ENCODE measurements around the gene DRAM2. TPM values are rescaled to one million over a fixed set of nuclear protein-coding genes. Genes with fewer than 3 reads are reported as not detected.
"Not testable (repeated sequence)": the region's sequence is repeated elsewhere in the genome, so short reads cannot be mapped to it uniquely, and the experiment has no call there.

The DRAM2 gene
- total RNA-seq, 1 experiment from 2014 or later = 25.4 TPM

GRCh38 chr1:111101854-111102642 lies 37.8 kb downstream of the DRAM2 start:
- no peak overlapping the region for H3K27ac Mint-ChIP-seq (ENCODE audit: unreplicated experiment)
- CTCF ChIA-PET = no interaction called here
- no peaks in the 10 kb centered on the region for H3K4me1 Mint-ChIP-seq (ENCODE audit: low read depth, unreplicated experiment)
- H3K9me3 Mint-ChIP-seq (ENCODE audit: low read depth, unreplicated experiment) = peaks cover 12% of the 10 kb centered on the region
- no peak overlapping the region for H3K4me3 Mint-ChIP-seq (ENCODE audit: low read depth, unreplicated experiment)
- intact Hi-C loops (cut with micrococcal nuclease; ENCODE audit: unreplicated experiment) = no loop called here
- no TSS peak for BruUV-seq (replicated peaks)
- TF ChIP-seq, protein P1, sequence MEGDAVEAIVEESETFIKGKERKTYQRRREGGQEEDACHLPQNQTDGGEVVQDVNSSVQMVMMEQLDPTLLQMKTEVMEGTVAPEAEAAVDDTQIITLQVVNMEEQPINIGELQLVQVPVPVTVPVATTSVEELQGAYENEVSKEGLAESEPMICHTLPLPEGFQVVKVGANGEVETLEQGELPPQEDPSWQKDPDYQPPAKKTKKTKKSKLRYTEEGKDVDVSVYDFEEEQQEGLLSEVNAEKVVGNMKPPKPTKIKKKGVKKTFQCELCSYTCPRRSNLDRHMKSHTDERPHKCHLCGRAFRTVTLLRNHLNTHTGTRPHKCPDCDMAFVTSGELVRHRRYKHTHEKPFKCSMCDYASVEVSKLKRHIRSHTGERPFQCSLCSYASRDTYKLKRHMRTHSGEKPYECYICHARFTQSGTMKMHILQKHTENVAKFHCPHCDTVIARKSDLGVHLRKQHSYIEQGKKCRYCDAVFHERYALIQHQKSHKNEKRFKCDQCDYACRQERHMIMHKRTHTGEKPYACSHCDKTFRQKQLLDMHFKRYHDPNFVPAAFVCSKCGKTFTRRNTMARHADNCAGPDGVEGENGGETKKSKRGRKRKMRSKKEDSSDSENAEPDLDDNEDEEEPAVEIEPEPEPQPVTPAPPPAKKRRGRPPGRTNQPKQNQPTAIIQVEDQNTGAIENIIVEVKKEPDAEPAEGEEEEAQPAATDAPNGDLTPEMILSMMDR (IDR thresholded peaks at IDR 0.05; ENCODE audit: unreplicated experiment) = no peak
- no peaks in the 10 kb centered on the region for H3K36me3 Mint-ChIP-seq (ENCODE audit: insufficient read depth, unreplicated experiment)
- DNase-seq = no peak
- H3K27me3 Mint-ChIP-seq (ENCODE audit: unreplicated experiment) = no peaks in the 10 kb centered on the region

DNA sequence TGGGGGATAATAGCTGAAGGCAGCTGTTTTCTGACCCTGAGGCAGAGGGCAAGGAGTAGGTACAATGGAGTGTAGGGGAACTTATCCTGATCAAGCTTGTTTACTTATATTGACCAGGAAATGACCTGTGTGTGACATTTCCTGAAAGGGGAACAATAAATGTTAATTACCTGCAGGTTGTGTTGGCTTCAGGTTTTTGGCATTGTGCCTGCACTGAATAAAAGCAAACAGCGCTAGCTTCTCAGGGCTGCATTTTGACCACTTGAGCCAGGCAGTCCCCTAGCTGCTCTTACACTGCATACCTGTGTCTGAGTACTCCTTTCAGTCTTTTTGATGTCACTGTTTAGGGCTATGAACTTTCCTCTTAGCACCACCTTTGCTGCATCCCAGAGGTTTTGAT lies 40.6 kb downstream of the DRAM2 start:
- Mint-ChIP-seq H3K4me1 (ENCODE audit: low read depth, unreplicated experiment) (no peaks in the 10 kb centered on the region), H3K4me3 (ENCODE audit: low read depth, unreplicated experiment) (no peak overlapping the region), H3K27me3 (ENCODE audit: unreplicated experiment) (no peaks in the 10 kb centered on the region), H3K9me3 (ENCODE audit: low read depth, unreplicated experiment) (peaks cover 9% of the 10 kb centered on the region), H3K27ac (ENCODE audit: unreplicated experiment) (no peak overlapping the region), H3K36me3 (ENCODE audit: insufficient read depth, unreplicated experiment) (no peaks in the 10 kb centered on the region)
- intact Hi-C loops (cut with micrococcal nuclease; ENCODE audit: unreplicated experiment) = no loop called here
- no peak for DNase-seq
- no TSS peak for BruUV-seq (replicated peaks)
- CTCF ChIA-PET = no interaction called here
- TF ChIP-seq, protein P1 (IDR thresholded peaks at IDR 0.05; ENCODE audit: unreplicated experiment) = no peak

DNA sequence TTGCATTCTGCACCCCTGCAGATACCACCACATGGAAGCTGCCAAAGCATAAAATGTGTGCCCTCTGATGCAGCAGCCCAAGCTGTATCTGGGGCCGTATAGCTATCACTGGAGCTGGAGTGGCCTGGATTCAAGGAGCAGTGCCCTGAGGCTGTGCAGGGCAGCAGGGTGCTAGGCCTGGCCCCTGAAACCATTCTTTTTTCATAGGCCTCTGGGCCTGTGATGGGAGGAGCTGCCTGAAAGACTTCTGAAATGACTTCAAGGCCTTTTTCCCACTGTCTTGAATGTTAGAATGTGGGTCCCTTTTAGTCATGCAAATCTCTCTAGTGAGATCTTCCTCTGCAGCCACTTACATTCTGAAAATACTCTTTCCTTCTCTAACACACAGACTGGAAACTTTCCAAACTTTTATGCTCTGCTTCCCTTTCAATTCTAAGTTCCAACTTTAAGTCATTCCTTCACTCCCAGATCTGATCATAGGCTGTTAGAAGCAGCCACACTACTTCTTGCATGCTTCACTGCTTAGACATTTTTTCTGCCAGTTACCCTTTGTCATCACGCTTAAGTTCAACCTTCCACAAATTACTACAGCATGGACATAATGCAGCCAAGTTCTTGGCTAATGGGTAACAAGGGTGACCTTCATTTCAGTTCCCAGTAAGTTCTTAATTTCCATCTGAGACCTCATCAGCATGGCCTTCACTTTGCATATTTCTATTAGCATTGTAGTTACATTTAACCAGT lies 42.4 kb downstream of the DRAM2 start:
- DNase-seq = no peak
- H3K27me3 Mint-ChIP-seq (ENCODE audit: unreplicated experiment) = no peaks in the 10 kb centered on the region
- no peak overlapping the region for H3K27ac Mint-ChIP-seq (ENCODE audit: unreplicated experiment)
- intact Hi-C loops (cut with micrococcal nuclease; ENCODE audit: unreplicated experiment) = no loop called here
- no peaks in the 10 kb centered on the region for H3K4me1 Mint-ChIP-seq (ENCODE audit: low read depth, unreplicated experiment)
- CTCF ChIA-PET = no interaction called here
- no peak overlapping the region for H3K4me3 Mint-ChIP-seq (ENCODE audit: low read depth, unreplicated experiment)
- TF ChIP-seq, protein P1 (IDR thresholded peaks at IDR 0.05; ENCODE audit: unreplicated experiment) = no peak
- H3K9me3 Mint-ChIP-seq (ENCODE audit: low read depth, unreplicated experiment) = peaks cover 9% of the 10 kb centered on the region
- H3K36me3 Mint-ChIP-seq (ENCODE audit: insufficient read depth, unreplicated experiment) = no peaks in the 10 kb centered on the region
- BruUV-seq (replicated peaks) = no TSS peak

GRCh38 chr1:111095421-111095820 lies 44.5 kb downstream of the DRAM2 start:
- not testable (repeated sequence) for H3K9me3 Mint-ChIP-seq (ENCODE audit: low read depth, unreplicated experiment)

GRCh38 chr1:111089638-111090037 lies 50.3 kb downstream of the DRAM2 start:
- no peak overlapping the region for H3K4me3 Mint-ChIP-seq (ENCODE audit: low read depth, unreplicated experiment)
- BruUV-seq (replicated peaks) = no TSS peak
- H3K27ac Mint-ChIP-seq (ENCODE audit: unreplicated experiment) = no peak overlapping the region
- no peaks in the 10 kb centered on the region for H3K4me1 Mint-ChIP-seq (ENCODE audit: low read depth, unreplicated experiment)
- CTCF ChIA-PET = no interaction called here
- no peak for DNase-seq
- TF ChIP-seq, protein P1 (IDR thresholded peaks at IDR 0.05; ENCODE audit: unreplicated experiment) = no peak
- intact Hi-C loops (cut with micrococcal nuclease; ENCODE audit: unreplicated experiment) = no loop called here
- no peaks in the 10 kb centered on the region for H3K27me3 Mint-ChIP-seq (ENCODE audit: unreplicated experiment)
- peaks cover 4% of the 10 kb centered on the region for H3K9me3 Mint-ChIP-seq (ENCODE audit: low read depth, unreplicated experiment)
- no peaks in the 10 kb centered on the region for H3K36me3 Mint-ChIP-seq (ENCODE audit: insufficient read depth, unreplicated experiment)

More at GRCh38 chr1:111095421-111095820, 44.5 kb downstream of the DRAM2 start:
- BruUV-seq (replicated peaks); H3K27me3 Mint-ChIP-seq (ENCODE audit: unreplicated experiment); intact Hi-C loops (cut with micrococcal nuclease; ENCODE audit: unreplicated experiment); H3K4me3 Mint-ChIP-seq (ENCODE audit: low read depth, unreplicated experiment); H3K27ac Mint-ChIP-seq (ENCODE audit: unreplicated experiment); H3K4me1 Mint-ChIP-seq (ENCODE audit: low read depth, unreplicated experiment); CTCF ChIA-PET; DNase-seq; H3K36me3 Mint-ChIP-seq (ENCODE audit: insufficient read depth, unreplicated experiment): not testable (repeated sequence)

Measured in Calu3 (cell line).